ENCODE results near the gene NOLC1.
"Not testable (repeated sequence)": the region's sequence is repeated elsewhere in the genome, so short reads cannot be mapped to it uniquely, and the experiment has no call there.

NOLC1 gene

GRCh38 chr10:102157224-102157623, 5.0 kb downstream of the NOLC1 start:
- no peak for DNase-seq

GRCh38 chr10:102159051-102159597, 6.9 kb downstream of the NOLC1 start:
- no peak for DNase-seq

DNA sequence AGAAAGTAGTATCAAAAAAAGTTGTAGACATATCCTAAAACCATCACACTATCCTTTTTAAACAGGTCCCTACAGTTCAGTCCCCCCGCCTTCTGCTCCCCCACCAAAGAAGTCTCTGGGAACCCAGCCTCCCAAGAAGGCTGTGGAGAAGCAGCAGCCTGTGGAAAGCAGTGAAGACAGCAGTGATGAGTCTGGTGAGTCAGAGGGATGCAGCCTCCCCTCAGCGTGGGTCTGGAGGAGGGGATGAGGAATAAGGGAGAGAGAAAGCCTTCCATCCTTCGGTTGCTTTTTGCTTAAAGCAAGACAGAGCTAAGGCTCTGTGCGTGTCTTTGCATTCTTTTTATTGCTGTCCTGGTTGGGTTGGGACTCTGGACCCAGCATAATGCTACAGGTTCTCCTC, 7.6 kb downstream of the NOLC1 start:
- DNase-seq: no peak

- no peak for DNase-seq
Measured at GRCh38 chr10:102163342-102163989, 11.3 kb downstream of the NOLC1 start.

DNA sequence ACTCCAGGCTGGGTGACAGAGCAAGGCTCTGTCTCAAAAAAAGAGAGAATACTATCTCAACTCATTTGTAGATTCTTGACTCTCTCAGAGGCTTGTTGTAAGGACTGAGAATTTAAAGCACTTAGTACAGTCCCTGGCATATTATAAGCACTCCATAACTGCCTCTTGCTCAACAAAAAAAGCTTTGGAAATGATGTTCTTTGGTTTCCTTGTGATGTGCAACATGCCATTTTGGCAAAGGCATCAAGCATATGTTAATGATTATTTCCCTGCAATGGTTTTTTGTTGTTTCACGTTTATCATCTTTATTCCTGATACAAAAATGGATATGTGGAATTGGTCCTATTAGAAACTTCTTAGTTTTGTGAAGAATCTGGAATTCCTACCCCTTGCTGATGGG, 15.7 kb downstream of the NOLC1 start:
- DNase-seq: no peak

DNA sequence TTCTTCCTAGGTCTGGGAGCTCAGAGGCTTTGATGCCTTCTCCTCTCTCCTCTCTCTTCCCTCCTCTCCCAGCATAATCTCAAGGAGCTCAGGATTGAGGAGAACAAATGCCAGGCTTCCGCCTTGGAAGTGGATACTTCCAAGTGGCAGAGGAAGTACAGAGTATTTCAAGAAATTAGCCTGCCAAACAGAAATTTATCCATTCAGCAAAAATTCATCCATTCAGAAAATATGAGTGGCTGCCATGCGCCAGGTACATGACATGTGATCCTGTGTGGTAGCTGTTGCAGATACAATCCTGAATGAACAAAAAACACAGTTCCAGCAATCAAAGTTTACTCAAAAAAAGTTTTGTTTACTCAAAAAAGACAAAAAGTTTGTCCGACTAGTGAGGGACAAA, 18.4 kb downstream of the NOLC1 start:
- DNase-seq: no peak

GRCh38 chr10:102172288-102172687, 20.1 kb downstream of the NOLC1 start:
- no peak for DNase-seq

DNA sequence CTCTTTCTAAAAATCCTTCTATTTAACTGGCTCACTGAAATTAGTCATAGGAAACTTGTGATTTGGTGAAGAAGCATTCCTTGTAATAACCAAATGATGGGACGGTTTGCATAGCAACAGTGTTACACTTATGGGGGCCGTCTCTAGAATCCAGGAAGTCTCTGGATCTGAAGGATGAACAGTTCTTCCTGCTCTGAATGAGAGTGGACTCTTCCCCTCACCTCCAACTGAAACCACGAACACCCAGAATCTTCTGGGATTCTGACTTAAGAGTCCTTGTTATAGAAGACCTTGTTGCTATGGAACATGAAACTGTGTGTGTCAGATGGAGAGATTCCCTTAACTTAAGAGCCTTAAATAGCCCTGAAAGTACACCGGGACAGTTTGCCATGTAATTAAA, 23.2 kb downstream of the NOLC1 start:
- no peak for DNase-seq

GRCh38 chr10:102184606-102185005, 32.4 kb downstream of the NOLC1 start:
- no peak for DNase-seq

GRCh38 chr10:102185272-102185671, 33.1 kb downstream of the NOLC1 start:
- no peak for DNase-seq

GRCh38 chr10:102185811-102186527, 33.8 kb downstream of the NOLC1 start:
- no peak for DNase-seq

DNA sequence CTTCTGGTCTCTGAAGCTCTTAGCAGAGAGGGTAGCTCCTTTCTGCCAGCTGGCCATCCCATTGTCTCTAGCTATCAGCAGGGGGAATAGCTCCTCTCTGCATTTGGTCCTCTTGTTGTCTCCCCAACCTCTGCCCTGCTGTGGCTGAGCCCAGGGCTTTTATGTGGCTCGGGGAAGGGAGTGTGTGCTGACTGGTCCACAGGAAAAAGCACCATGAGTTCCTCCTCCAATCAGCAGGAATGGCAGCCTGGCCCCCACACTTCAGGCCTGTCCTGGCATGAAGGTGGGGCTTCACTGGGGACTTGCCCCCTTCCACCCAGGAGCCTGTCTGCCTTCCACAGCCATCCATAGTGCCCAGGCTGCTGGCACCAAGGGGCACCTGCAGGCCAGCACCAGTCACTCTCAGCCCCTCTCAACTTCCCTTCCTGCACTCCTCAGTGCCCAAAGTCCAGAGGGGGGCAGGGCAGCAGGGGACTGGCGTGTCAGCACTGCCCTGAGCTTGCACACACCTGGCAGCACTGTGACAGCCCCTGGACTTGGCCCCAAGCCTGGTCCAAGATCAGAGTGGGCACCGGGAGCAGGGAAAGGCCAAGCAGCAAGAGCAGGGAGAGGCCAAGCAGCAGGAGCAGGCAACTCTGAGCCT, 36.2 kb downstream of the NOLC1 start:
- DNase-seq: no peak

GRCh38 chr10:102188941-102189898, 37.0 kb downstream of the NOLC1 start:
- DNase-seq: not testable (repeated sequence)

- no peak for DNase-seq
Measured at GRCh38 chr10:102191956-102192355, 39.8 kb downstream of the NOLC1 start.

- DNase-seq: no peak
Measured at GRCh38 chr10:102195296-102195870, 43.2 kb downstream of the NOLC1 start.

DNA sequence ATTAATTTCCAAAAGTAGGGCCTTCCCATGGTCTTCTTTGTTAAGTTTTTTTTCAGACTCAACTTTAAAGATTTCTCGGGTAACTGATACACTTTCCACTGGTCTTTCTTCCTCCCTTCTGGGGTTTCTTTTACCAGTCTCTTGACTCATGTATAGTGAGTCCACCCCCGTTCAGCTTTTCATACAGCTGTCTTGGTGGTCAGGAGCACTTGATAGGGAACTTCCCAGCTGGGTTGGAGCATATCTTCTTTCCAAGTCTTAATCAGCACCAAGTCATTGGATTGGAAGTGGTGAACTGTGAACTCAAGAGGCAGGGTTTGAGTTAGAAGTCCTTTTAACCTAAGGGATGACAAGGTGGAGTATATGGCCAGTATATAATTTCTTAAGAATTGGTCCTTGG, 44.7 kb downstream of the NOLC1 start:
- no peak for DNase-seq

DNA sequence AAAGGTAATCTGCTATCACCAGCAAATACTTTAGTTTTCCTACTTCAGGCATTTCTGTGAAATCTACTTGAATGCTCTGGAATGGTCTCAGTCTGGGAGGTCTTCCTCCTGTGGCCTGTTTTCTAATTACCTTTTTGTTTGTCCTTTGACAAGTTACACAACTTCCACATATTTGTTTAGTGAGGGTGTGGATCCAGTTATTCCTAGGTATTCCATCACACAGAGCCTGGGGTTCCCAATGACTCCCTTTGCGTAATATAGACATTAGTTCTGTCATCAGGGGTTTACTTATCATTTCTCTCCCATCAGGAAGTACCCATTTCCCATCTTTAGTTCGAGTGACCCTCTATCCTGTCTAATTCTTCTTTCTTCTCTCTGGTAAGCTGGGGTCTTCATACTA, 45.8 kb downstream of the NOLC1 start:
- no peak for DNase-seq

- no peak for DNase-seq
Measured at GRCh38 chr10:102200751-102201640, 48.8 kb downstream of the NOLC1 start.

DNA sequence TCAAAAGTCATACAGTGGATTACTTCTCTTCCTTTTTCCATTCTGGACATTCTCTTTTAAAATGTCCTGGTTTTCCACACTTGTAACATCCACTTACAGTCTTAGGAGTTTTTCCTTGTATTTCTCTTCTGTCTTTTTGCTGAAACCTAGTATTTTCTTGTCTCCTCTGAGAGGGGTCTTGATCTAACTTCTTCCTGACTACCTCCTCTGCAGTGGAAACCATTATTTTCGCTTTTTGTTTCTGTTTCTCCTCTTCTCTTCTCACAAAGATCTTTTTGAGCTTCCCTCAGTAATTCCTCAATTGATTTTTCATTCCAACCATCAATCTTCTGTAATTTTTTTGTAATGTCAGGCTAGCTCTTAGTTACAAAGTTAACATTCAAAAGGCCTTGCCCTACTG, 50.2 kb downstream of the NOLC1 start:
- no peak for DNase-seq

GRCh38 chr10:102208311-102209035, 56.3 kb downstream of the NOLC1 start:
- no peak for DNase-seq

Measured in GF-D8 (cell line).